Activated T-cell treated with anti-CD3 and anti-CD28 coated beads, Interleukin-2, amount 50 U/mL, for 1 hour (primary cell): ENCODE measurements around the gene TTC27.
"Not testable (repeated sequence)": the region's sequence is repeated elsewhere in the genome, so short reads cannot be mapped to it uniquely, and the experiment has no call there.

ENCODE experiments used
- DNase-seq: peaks from one replicate; pipeline ENCODE4 v3.0.0-alpha.2; 2020

The TTC27 gene

DNA sequence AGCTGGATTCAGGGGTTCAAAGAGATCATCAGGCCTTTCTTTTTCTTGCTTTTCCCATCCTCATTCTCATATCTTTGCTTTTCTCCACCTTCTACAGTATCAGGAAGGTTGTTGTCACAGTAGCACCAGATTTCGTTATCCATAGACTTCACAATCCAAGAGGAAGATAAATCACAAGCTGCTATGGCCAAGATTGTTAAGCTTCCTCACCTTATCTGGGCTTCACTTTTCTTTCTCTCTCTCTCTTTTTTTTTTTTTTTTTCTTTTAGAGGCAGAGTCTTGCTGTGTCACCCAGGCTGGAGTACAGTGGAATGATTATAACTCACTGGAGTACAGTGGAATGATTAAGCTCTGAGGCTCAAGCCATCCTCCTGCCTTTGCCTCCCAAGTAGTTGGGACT is 93.5 kb downstream of the TTC27 start:
- DNase-seq: no peak

DNA sequence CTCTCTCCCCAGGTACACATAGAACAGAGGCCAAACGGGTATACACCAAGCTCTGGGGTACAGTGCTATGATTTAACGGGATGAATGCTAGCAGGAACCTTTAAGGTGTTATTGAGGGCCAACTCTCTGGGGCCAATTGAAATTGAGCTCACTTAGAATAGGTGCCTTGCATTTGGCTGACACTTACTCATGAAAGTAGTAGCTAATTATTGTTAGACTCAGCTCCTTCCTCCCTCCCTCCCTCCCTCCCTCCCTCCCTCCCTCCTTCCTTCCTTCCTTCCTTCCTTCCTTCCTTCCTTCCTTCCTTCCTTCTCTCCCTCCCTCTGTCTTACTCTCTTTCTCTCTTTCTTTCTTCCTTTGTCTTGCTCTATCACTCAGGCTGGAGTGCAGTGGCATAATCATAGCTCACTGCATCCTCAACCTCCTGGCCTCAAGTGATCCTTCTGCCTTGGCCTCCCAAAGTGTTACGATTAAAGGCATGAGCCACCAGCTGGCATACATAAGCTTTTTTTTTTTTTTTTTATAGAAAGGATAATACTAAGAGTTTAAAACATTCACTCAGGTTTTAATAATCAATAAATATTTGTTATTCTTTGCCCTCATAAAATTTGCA is 95.7 kb downstream of the TTC27 start:
- no peak for DNase-seq

- DNase-seq: not testable (repeated sequence)
Measured at GRCh38 chr2:32726678-32727077, 98.8 kb downstream of the TTC27 start.

DNA sequence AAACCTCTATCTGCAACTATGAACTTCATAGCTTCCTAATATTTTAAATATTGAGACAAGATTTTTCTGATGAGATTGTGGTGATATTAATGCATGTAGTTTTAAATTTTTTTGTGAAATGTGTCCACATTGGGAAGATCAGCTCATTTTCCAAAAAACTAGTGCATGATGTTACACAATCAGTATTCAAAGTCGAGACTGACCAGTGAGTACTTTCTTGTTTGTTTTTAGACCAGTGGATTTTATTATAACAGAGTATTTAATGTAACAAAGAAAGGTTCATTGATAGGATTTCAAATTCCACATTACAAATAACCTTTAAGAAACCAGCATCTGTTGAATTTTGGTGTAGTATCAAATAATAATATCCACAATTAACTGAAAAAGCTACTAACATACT is 99.3 kb downstream of the TTC27 start:
- no peak for DNase-seq

DNA sequence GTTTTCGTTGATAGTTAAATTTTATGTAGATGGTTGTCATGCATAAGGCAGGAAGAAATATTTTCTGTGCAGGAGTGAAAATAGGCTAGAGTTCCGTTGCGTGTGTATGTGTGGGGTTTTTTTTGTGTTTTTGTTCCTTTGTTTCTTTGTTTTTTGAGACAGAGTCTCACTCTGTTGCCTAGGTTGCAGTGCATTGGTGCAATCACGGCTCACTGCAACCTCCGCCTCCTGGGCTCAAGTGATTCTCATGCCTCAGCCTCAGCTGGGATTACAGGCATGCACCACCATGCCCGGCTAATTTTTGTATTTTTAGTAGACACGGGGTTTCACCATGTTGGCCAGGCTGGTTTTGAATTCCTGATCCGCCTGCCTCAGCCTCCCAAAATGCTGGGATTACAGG is 103.1 kb downstream of the TTC27 start:
- DNase-seq: not testable (repeated sequence)

- no peak for DNase-seq
Measured at GRCh38 chr2:32732120-32732519, 104.3 kb downstream of the TTC27 start.

GRCh38 chr2:32732912-32733472 is 105.1 kb downstream of the TTC27 start:
- no peak for DNase-seq

- DNase-seq: no peak
Measured at GRCh38 chr2:32735348-32735747, 107.5 kb downstream of the TTC27 start.

GRCh38 chr2:32738939-32739338 is 111.1 kb downstream of the TTC27 start:
- DNase-seq: no peak

GRCh38 chr2:32739664-32740063 is 111.8 kb downstream of the TTC27 start:
- DNase-seq: no peak

DNA sequence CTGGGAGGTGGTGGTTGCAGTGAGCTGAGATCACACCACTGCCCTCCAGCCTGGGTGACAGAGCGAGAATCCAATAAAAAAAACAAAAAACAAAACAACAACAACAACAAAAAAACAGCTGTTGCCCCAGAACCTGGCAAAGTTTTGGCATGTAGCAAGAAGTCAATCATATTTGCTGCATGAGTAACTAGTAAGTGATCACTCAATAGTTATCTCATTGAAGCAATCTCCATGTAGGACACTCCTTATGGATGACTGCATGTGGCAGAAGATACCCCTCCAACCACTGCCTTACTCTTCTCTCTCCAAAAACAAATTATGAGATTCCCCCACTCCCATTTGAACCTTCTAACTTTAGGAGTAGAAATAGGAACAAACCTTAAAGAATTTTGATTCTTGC is 113.7 kb downstream of the TTC27 start:
- DNase-seq: no peak

- no peak for DNase-seq
Measured at GRCh38 chr2:32742376-32742775, 114.5 kb downstream of the TTC27 start.

- no peak for DNase-seq
Measured at GRCh38 chr2:32743480-32744236, 115.8 kb downstream of the TTC27 start.

- no peak for DNase-seq
Measured at GRCh38 chr2:32745191-32745590, 117.3 kb downstream of the TTC27 start.

- DNase-seq: no peak
Measured at GRCh38 chr2:32745675-32746074, 117.8 kb downstream of the TTC27 start.

DNA sequence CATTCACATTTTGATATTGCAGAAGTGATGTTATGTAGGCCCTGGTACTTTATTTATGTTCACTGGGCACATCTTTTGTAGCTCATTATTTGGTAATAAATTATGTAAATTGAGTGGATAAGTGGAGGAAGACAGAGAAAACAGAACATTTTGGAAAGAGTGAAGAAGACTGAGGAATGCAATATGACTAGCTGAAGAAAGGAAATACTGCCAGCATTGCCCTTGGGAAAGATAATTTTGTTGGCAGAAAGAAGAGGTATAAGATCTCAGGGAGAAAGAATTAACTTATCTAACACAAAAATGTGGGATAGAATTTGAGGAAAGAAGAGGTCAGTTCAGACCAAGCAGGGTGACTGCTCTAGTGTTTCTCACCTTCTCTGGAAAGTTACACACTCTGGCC is 118.8 kb downstream of the TTC27 start:
- no peak for DNase-seq

DNA sequence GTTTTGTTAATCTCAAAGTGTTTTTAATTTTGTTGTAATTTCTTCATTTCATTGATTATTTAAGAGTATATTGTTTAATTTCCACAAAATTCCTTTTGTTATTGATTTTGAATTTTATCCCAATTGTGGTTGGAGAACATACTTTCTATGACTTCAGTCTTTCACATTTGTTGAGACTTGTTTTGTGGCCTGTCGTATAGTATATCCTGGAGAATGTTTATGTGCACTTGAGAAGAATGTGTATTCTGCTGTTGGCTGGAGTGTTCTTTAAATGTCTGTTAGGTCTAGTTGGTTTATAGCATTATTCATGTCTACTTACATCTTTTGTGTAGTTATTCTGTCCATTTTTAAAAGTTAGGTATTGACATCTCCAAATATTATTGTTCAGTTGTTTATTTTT is 120.3 kb downstream of the TTC27 start:
- no peak for DNase-seq

GRCh38 chr2:32750880-32751279 is 123.0 kb downstream of the TTC27 start:
- no peak for DNase-seq

GRCh38 chr2:32752205-32752604 is 124.4 kb downstream of the TTC27 start:
- no peak for DNase-seq

GRCh38 chr2:32752952-32753351 is 125.1 kb downstream of the TTC27 start:
- no peak for DNase-seq

DNA sequence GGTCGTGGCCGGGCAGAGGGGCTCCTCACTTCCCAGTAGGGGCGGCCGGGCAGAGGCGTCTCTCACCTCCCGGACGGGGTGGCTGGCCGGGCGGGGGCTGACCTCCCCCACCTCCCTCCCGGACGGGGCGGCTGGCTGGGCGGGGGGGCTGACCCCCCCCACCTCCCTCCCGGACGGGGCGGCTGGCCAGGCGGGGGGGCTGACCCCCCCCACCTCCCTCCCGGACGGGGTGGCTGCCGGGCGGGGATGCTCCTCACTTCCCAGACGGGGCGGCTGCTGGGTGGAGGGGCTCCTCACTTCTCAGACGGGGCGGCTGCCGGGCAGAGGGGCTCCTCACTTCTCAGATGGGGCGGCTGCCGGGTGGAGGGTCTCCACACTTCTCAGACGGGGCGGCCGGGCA is 126.8 kb downstream of the TTC27 start:
- DNase-seq: not testable (repeated sequence)

DNA sequence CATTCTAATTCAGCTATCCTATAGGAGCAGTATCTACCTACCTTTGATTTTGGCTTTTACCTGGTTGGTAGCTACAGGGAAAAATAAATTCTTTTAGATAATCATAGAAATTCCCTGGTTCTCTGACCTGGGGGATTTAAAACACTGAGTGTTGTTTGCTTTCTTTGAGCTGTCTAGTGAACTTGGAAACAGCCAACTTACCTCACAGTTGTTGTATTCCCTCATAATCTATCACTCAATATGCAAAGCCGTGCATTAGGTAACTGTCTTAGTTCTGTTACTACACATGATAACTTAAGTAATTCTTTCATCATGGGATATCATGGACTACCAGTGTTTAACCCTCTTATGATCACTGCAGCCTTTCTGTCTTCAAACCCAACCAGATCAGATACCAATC is 127.8 kb downstream of the TTC27 start:
- no peak for DNase-seq

GRCh38 chr2:32756074-32756727 is 128.4 kb downstream of the TTC27 start:
- DNase-seq: no peak

GRCh38 chr2:32758232-32758631 is 130.4 kb downstream of the TTC27 start:
- DNase-seq: no peak
